CD4-positive, alpha-beta T cell (primary cell): ENCODE results near the gene DENND5B. TPM values are rescaled to one million over a fixed set of nuclear protein-coding genes. Genes with fewer than 3 reads are reported as not detected.

Experiments used
- ATAC-seq: fragments of 200-7000 bp; cut with Tn5 transposase; one replicate; pipeline ENCODE4 v1.10.0; 2022; ENCODE audit warnings: mild to moderate bottlenecking; ENCODE audit not compliant: poor library complexity
- CTCF ChIA-PET: fragments of 350-600 bp; sonication (Branson Sonifier 250); formaldehyde crosslinking; loops from one replicate; lab custom pipeline; 2021; ENCODE audit warnings: antibody characterized with exemption, inconsistent platforms; lab: Charles Lee
- POLR2A ChIA-PET: fragments of 350-600 bp; sonication (Branson Sonifier 250); formaldehyde crosslinking; loops from one replicate; lab custom pipeline; 2021; ENCODE audit warnings: antibody characterized with exemption, inconsistent platforms; lab: Charles Lee
- DNase-seq, 14 experiments: peaks; one replicate each; pipeline ENCODE4 v3.0.0-alpha.2; 2013 to 2020; ENCODE audit warnings: mixed read lengths in 2 of 14
- H3K27ac ChIP-seq, 2 donors: one replicate each; pipeline versions ENCODE4 v1.5.1 to v1.7.0; 2013; ENCODE audit warnings: low read length in 2 of 2, low read depth in 1 of 2, mild to moderate bottlenecking in 1 of 2
- H3K27me3 ChIP-seq, 2 experiments: 1 replicate in 1 of 2; 2 replicates in 1 of 2; pipeline versions ENCODE4 v1.6.1 to v1.7.0; 2013; ENCODE audit warnings: low read length in 2 of 2, control low read depth in 1 of 2, mild to moderate bottlenecking in 1 of 2, moderate library complexity in 1 of 2; ENCODE audit not compliant: insufficient read depth in 2 of 2, control insufficient read depth in 1 of 2
- H3K36me3 ChIP-seq: one replicate; pipeline ENCODE4 v1.6.1; 2013; ENCODE audit warnings: low read length, control low read depth; ENCODE audit not compliant: insufficient read depth
- H3K4me1 ChIP-seq: one replicate; pipeline ENCODE4 v1.6.1; 2013; ENCODE audit warnings: low read length, control low read depth; ENCODE audit not compliant: insufficient read depth
- H3K4me3 ChIP-seq: one replicate; pipeline ENCODE4 v1.5.1; 2013; ENCODE audit warnings: mild to moderate bottlenecking, low read length, moderate library complexity
- H3K9me3 ChIP-seq, 2 experiments: 1 replicate in 1 of 2; 2 replicates in 1 of 2; pipeline versions ENCODE4 v1.6.1 to v1.7.0; 2013; ENCODE audit warnings: low read length in 2 of 2, mild to moderate bottlenecking in 2 of 2, control low read depth in 1 of 2, moderate library complexity in 1 of 2; ENCODE audit not compliant: control insufficient read depth in 1 of 2, insufficient read depth in 1 of 2
- H3K27ac Mint-ChIP-seq: one replicate; pipeline ENCODE4 v1.8.0; 2020; ENCODE audit warnings: mixed read lengths
- H3K27me3 Mint-ChIP-seq: one replicate; pipeline ENCODE4 v1.8.0; 2021; ENCODE audit warnings: mixed read lengths
- H3K36me3 Mint-ChIP-seq: one replicate; pipeline ENCODE4 v1.8.0; 2021; ENCODE audit warnings: low read depth, mixed read lengths
- H3K4me1 Mint-ChIP-seq: one replicate; pipeline ENCODE4 v1.8.0; 2021; ENCODE audit warnings: low read depth, mixed read lengths
- H3K4me3 Mint-ChIP-seq: one replicate; pipeline ENCODE4 v1.8.0; 2020; ENCODE audit warnings: mild to moderate bottlenecking, mixed read lengths
- H3K9me3 Mint-ChIP-seq: one replicate; pipeline ENCODE4 v1.8.0; 2020; ENCODE audit warnings: mixed read lengths
- intact Hi-C, 2 experiments: fragments of 100-400 bp; cut with DNase I in 1 of 2; cut with micrococcal nuclease in 1 of 2; formaldehyde crosslinking; loops; one replicate each; pipeline versions ENCODE4 v1.15.1 to v1.9.0; 2023 to 2025; cut with DNase I, micrococcal nuclease
- total RNA-seq, 174 experiments: library from RNA in 2 of 174; stranded (reverse) in 2 of 174; gene quantifications; one replicate each; pipeline ENCODE4 v1.2.3 and lab custom pipeline; 2021 to 2026
- TF ChIP-seq, protein P1 (sequence below): fragments of 200-600 bp; IDR thresholded peaks from one replicate; pipeline ENCODE4 v1.8.0; 2022; ENCODE audit warnings: antibody characterized with exemption, mild to moderate bottlenecking

DENND5B gene
- total RNA-seq, 2 experiments from 2014 or later = 0.22 to 0.25 TPM

DNA sequence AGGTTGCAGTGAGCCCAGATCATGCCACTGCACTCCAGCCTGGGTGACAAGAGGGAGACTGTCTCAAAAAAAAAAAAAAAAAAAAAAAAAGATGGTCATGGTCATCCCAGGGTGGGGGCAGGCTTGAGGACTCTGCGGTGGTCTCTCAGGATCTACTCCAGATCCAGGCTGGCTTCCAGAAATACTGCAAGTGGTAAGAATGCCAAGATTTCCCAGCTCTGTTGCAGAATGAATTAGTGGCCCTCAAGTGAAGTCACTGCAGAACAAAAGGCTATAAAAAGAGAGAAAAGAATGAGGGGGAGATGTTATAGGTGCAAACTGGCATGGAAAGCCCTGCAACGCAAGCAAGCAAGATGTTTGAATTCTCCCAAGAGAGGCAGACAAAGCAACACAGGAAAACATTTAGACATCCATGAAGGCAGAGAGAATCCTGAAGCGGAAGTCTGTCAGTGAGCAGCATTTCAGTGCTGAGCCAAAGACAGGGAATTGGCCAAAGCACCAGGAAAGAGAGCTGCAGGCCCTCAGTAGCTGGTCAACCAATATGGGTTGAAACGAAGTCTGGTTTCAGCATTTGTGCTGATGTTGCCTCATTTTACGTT is 36.6 kb upstream of the DENND5B start:
- Mint-ChIP-seq H3K4me1 (no peaks in the 10 kb centered on the region), H3K4me3 (no peak overlapping the region), H3K9me3 (no peaks in the 10 kb centered on the region), H3K27ac (no peak overlapping the region), H3K36me3 (no peaks in the 10 kb centered on the region), H3K27me3 (peaks cover 7% of the 10 kb centered on the region)
- ATAC-seq (no peak), DNase-seq (no peak)
- POLR2A ChIA-PET = no interaction called here
- Histone ChIP-seq H3K27me3 (no peaks in the 10 kb centered on the region), H3K4me1 (no peaks in the 10 kb centered on the region), H3K36me3 (no peaks in the 10 kb centered on the region), H3K27ac (no peak overlapping the region), H3K4me3 (no peak overlapping the region), H3K9me3 (no peaks in the 10 kb centered on the region)
- TF ChIP-seq, protein P1, sequence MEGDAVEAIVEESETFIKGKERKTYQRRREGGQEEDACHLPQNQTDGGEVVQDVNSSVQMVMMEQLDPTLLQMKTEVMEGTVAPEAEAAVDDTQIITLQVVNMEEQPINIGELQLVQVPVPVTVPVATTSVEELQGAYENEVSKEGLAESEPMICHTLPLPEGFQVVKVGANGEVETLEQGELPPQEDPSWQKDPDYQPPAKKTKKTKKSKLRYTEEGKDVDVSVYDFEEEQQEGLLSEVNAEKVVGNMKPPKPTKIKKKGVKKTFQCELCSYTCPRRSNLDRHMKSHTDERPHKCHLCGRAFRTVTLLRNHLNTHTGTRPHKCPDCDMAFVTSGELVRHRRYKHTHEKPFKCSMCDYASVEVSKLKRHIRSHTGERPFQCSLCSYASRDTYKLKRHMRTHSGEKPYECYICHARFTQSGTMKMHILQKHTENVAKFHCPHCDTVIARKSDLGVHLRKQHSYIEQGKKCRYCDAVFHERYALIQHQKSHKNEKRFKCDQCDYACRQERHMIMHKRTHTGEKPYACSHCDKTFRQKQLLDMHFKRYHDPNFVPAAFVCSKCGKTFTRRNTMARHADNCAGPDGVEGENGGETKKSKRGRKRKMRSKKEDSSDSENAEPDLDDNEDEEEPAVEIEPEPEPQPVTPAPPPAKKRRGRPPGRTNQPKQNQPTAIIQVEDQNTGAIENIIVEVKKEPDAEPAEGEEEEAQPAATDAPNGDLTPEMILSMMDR = no peak
- CTCF ChIA-PET = no interaction called here
- intact Hi-C loops = no loop called here

DNA sequence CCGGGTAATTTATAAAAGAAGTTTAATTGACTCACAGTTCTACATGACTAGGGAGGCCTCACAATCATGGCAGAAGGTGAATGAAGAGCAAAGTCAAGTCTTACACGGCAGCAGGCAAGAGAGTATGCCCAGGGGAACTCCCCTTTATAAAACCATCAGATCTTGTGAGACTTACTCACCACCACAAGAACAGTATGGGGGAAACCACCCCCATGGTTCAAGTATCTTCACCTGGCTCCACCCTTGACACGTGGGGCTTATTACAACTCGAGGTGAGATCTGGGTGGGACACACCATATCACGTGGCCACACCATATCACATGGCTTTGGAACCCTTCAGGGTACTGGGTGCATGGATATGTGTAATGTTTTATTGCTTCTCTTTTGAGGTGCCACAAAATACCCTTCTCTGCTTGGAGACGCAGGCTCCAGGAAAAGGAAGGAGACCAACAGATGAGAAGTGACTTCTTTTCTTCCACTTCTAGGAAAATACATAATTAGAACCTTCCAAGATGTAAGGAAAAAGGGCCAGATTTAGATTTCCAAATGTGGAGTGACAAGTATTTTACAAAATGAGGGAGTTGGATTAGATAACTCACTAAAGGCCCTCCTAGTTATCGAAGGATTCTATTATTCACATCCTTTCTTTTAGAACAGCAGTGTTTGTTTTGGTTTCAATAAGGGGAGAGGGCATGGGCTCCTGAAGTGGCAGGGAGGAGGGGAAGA is 35.5 kb upstream of the DENND5B start:
- TF ChIP-seq, protein P1 = no peak

DNA sequence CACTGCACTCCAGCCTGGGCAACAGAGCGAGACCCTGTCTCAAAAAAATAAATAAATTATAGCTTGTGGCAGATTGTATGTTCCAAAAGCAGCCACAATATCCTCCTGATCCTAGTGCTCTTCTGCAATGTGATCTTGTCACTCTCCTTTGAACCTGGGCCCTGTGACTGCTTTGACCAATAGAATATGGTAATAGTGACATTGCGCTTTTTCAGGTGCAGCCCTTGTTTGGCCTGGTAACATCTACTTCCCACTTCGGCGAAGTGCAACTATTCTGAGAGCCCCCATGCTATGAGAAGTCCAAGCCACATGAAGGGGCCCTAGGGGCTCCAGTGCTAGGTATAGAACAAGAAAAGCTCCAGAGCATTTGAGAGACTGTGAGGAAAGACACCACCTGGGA is 31.1 kb upstream of the DENND5B start:
- no peak overlapping the region for H3K27ac Mint-ChIP-seq
- Histone ChIP-seq H3K36me3 (no peaks in the 10 kb centered on the region), H3K9me3 (no peaks in the 10 kb centered on the region), H3K4me3 (no peak overlapping the region), H3K27ac (no peak overlapping the region), H3K27me3 (peaks cover 0 to 3% of the 10 kb centered on the region in 2 experiments), H3K4me1 (no peaks in the 10 kb centered on the region)
- intact Hi-C loops = no loop called here
- no peak overlapping the region for H3K4me3 Mint-ChIP-seq
- H3K36me3 Mint-ChIP-seq = no peaks in the 10 kb centered on the region
- CTCF ChIA-PET = no interaction called here
- H3K27me3 Mint-ChIP-seq = peaks cover 3% of the 10 kb centered on the region
- DNase-seq = no peak
- no peaks in the 10 kb centered on the region for H3K9me3 Mint-ChIP-seq
- no peaks in the 10 kb centered on the region for H3K4me1 Mint-ChIP-seq
- ATAC-seq = no peak
- TF ChIP-seq, protein P1 = no peak
- POLR2A ChIA-PET = no interaction called here

More for the DNA sequence above, 35.5 kb upstream of the DENND5B start:
- intact Hi-C loops = no loop called here
- ChIA-PET CTCF (no interaction called here), POLR2A (no interaction called here)
- Mint-ChIP-seq H3K27ac (no peak overlapping the region), H3K9me3 (no peaks in the 10 kb centered on the region), H3K36me3 (no peaks in the 10 kb centered on the region), H3K4me1 (no peaks in the 10 kb centered on the region), H3K27me3 (peaks cover 7% of the 10 kb centered on the region), H3K4me3 (no peak overlapping the region)
- no peak for DNase-seq
- ATAC-seq = no peak
- Histone ChIP-seq H3K4me3 (no peak overlapping the region), H3K36me3 (no peaks in the 10 kb centered on the region), H3K27me3 (no peaks in the 10 kb centered on the region), H3K27ac (no peak overlapping the region), H3K4me1 (no peaks in the 10 kb centered on the region), H3K9me3 (no peaks in the 10 kb centered on the region)
